PC-9 (cell line): ENCODE results near the gene C4BPB. TPM values are rescaled to one million over a fixed set of nuclear protein-coding genes. Genes with fewer than 3 reads are reported as not detected.
A peak's percentile ranks its signal among the peaks of the same experiment; 100 is the strongest.

ENCODE experiments used
- BruUV-seq: library from RNA; stranded (reverse); fragments of 400-500 nt; replicated peaks from 2 replicates; lab custom pipeline; 2021; lab: Mats Ljungman, UMichigan
- CTCF ChIA-PET: fragments of 300-600 bp; sonication (Branson Sonifier 250); formaldehyde crosslinking; loops from one replicate; lab custom pipeline; 2022; ENCODE audit warnings: antibody characterized with exemption; lab: Charles Lee
- POLR2A ChIA-PET: fragments of 300-600 bp; sonication (Branson Sonifier 250); formaldehyde crosslinking; loops from one replicate; lab custom pipeline; 2022; ENCODE audit warnings: antibody characterized with exemption; ENCODE audit not compliant: unreplicated experiment; lab: Charles Lee
- DNase-seq, 2 experiments: peaks; one replicate each; pipeline versions ENCODE4 v3.0.0 to v3.0.0-alpha.2; 2015 to 2022; ENCODE audit warnings: mixed read lengths in 1 of 2
- H2AFZ ChIP-seq: fragments of 200-600 bp; sonication (generic); 2 replicates; pipeline ENCODE4 v1.8.1; 2017; ENCODE audit warnings: antibody characterized with exemption
- H3F3A ChIP-seq: fragments of 200-600 bp; sonication (generic); 2 replicates; pipeline ENCODE4 v1.8.1; 2017; ENCODE audit warnings: antibody characterized with exemption, mild to moderate bottlenecking, low read depth; ENCODE audit not compliant: insufficient read depth
- H3K27ac ChIP-seq: fragments of 200-600 bp; sonication (generic); 2 replicates; pipeline ENCODE4 v1.6.1; 2016; ENCODE audit warnings: mixed run types
- H3K27me3 ChIP-seq: fragments of 200-600 bp; sonication (generic); 2 replicates; pipeline ENCODE4 v1.6.1; 2016; ENCODE audit warnings: low read depth, mixed run types; ENCODE audit not compliant: insufficient read depth
- H3K36me3 ChIP-seq: fragments of 200-600 bp; sonication (generic); 2 replicates; pipeline ENCODE4 v1.6.1; 2016; ENCODE audit warnings: low read depth, mixed run types
- H3K4me1 ChIP-seq: fragments of 200-600 bp; sonication (generic); replicated peaks from 2 replicates; pipeline ENCODE4 v1.6.1; 2016; ENCODE audit warnings: mixed run types; ENCODE audit not compliant: insufficient read depth
- H3K4me2 ChIP-seq: fragments of 200-600 bp; sonication (generic); 2 replicates; pipeline ENCODE4 v1.6.1; 2017; ENCODE audit warnings: mixed run types
- H3K4me3 ChIP-seq: fragments of 200-600 bp; sonication (generic); 2 replicates; pipeline ENCODE4 v1.6.1; 2016; ENCODE audit warnings: mixed run types
- H3K79me2 ChIP-seq: fragments of 200-600 bp; sonication (generic); 2 replicates; pipeline ENCODE4 v1.6.1; 2017; ENCODE audit warnings: low read depth, mixed run types
- H3K9me2 ChIP-seq: fragments of 200-600 bp; sonication (generic); 2 replicates; pipeline ENCODE4 v1.8.1; 2017; ENCODE audit warnings: mild to moderate bottlenecking; ENCODE audit not compliant: insufficient read depth
- H3K9me3 ChIP-seq: fragments of 200-600 bp; sonication (generic); 2 replicates; pipeline ENCODE4 v1.8.1; 2016; ENCODE audit warnings: low read depth; ENCODE audit not compliant: insufficient read depth
- H4K20me1 ChIP-seq: fragments of 200-600 bp; sonication (generic); 2 replicates; pipeline ENCODE4 v1.8.1; 2017; ENCODE audit not compliant: insufficient read depth
- EZH2 ChIP-seq: fragments of 200-600 bp; sonication (generic); IDR thresholded peaks from 2 replicates; pipeline ENCODE4 v1.8.0; 2017; ENCODE audit warnings: antibody characterized with exemption, low read depth
- intact Hi-C: fragments of 100-400 bp; cut with micrococcal nuclease; formaldehyde crosslinking; loops from one replicate; pipeline ENCODE4 v1.10.0; 2022; ENCODE audit not compliant: unreplicated experiment
- total RNA-seq: library from RNA; stranded (reverse); gene quantifications from 2 replicates; pipeline ENCODE4 v1.2.3, GENCODE V29; 2021
- TF ChIP-seq, protein P1 (sequence below): fragments of 200-600 bp; sonication (generic); conservative IDR thresholded peaks from 2 replicates; pipeline ENCODE4 v1.6.1; 2017; ENCODE audit warnings: mixed run types, antibody characterized with exemption, mild to moderate bottlenecking, moderate library complexity

Gene C4BPB
- total RNA-seq, 1 experiment from 2014 or later: 4.2 TPM

DNA sequence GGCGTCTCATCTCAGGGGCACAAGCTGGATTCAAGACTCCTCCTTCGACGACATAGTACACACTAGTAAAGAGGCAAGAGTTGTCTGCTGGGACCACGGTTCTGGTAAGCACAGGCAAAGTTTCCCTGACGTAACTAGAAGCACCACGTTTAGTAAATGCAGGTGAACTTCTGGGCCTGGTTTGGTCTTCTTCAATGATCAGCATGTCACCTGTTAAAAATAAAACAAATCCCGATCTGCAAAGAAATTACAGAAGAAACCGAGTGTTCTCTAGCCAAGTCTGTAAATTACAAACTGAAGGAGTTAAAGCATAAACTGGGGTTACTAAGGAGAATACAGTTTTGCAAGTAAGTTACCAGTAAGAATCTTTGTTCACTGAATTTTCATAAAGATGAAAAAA is 39.1 kb upstream of the C4BPB start:
- peaks cover 47% of the 10 kb centered on the region for H3K36me3 ChIP-seq
- no TSS peak for BruUV-seq
- 0 out of 2 replicates have a peak, but pooled peaks cover 9% of the 10 kb centered on the region for H4K20me1 ChIP-seq
- TF ChIP-seq, protein P1, sequence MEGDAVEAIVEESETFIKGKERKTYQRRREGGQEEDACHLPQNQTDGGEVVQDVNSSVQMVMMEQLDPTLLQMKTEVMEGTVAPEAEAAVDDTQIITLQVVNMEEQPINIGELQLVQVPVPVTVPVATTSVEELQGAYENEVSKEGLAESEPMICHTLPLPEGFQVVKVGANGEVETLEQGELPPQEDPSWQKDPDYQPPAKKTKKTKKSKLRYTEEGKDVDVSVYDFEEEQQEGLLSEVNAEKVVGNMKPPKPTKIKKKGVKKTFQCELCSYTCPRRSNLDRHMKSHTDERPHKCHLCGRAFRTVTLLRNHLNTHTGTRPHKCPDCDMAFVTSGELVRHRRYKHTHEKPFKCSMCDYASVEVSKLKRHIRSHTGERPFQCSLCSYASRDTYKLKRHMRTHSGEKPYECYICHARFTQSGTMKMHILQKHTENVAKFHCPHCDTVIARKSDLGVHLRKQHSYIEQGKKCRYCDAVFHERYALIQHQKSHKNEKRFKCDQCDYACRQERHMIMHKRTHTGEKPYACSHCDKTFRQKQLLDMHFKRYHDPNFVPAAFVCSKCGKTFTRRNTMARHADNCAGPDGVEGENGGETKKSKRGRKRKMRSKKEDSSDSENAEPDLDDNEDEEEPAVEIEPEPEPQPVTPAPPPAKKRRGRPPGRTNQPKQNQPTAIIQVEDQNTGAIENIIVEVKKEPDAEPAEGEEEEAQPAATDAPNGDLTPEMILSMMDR: no peak
- no peak for TF ChIP-seq EZH2
- H3K27me3 ChIP-seq: no peaks in the 10 kb centered on the region
- ChIA-PET CTCF (interaction anchor here (0.9 to 1.2 kb wide), 3 partner anchors 17 to 28 kb away, joined by 4 to 6 read pairs (median 5); partner anchors contain the start of gene C1orf116), POLR2A (interaction anchor here (0.5 to 3.1 kb wide), 6 partner anchors 17 to 425 kb away, joined by 3 to 15 read pairs (median 8); partner anchors contain the start of gene C1orf116)
- no peak overlapping the region for H2AFZ ChIP-seq
- H3K79me2 ChIP-seq: peaks cover 72% of the 10 kb centered on the region
- intact Hi-C loops: no loop called here
- H3K27ac ChIP-seq: peak overlapping the region; percentile 92
- no peaks in the 10 kb centered on the region for H3K9me2 ChIP-seq
- H3K4me3 ChIP-seq: peak overlapping the region; percentile 93
- peaks cover 58% of the 10 kb centered on the region for H3K4me1 ChIP-seq
- H3F3A ChIP-seq: peaks cover 35% of the 10 kb centered on the region
- no peaks in the 10 kb centered on the region for H3K9me3 ChIP-seq
- no peak for DNase-seq
- peak overlapping the region; percentile 86 for H3K4me2 ChIP-seq

DNA sequence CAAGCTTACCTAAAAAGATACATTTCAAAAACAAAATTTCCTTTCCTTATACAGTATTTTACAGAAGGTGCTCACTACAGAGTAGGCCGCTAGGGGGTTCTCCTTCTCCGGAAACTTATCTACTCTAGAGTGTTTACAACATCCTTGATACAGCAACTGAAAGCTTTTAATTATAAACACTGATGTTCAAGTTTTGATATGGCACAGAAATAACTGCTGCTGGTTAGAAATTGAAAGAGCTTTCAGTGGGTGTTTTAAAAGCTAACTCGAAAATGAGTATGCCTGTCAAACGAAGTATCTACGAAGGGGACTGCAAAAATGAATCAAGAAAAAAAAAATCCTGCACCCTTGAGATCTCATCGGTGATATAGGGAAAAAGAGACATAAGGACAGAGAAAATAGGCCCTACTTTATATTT is 38.7 kb upstream of the C4BPB start:
- 0 out of 2 replicates have a peak, but pooled peaks cover 9% of the 10 kb centered on the region for H4K20me1 ChIP-seq
- TF ChIP-seq EZH2: no peak
- TF ChIP-seq, protein P1: peak; percentile 89
- no peaks in the 10 kb centered on the region for H3K9me2 ChIP-seq
- no peaks in the 10 kb centered on the region for H3K27me3 ChIP-seq
- peak overlapping the region; percentile 92 for H3K27ac ChIP-seq
- H3K79me2 ChIP-seq: peaks cover 67% of the 10 kb centered on the region
- H3K36me3 ChIP-seq: peaks cover 45% of the 10 kb centered on the region
- H3K9me3 ChIP-seq: no peaks in the 10 kb centered on the region
- peak overlapping the region; percentile 93 for H3K4me3 ChIP-seq
- peaks cover 58% of the 10 kb centered on the region for H3K4me1 ChIP-seq
- no TSS peak for BruUV-seq
- no peak for DNase-seq
- H3F3A ChIP-seq: peaks cover 36% of the 10 kb centered on the region
- ChIA-PET CTCF (interaction anchor here (0.9 to 1.2 kb wide), 3 partner anchors 17 to 28 kb away, joined by 4 to 6 read pairs (median 5); partner anchors contain the start of gene C1orf116), POLR2A (interaction anchor here (0.5 to 3.1 kb wide), 6 partner anchors 18 to 426 kb away, joined by 3 to 15 read pairs (median 8); partner anchors contain the start of gene C1orf116)
- peak overlapping the region; percentile 85; the same call in 1 of the 2 replicates for H2AFZ ChIP-seq
- intact Hi-C loops: loop anchor here (1.0 to 10.0 kb wide), 4 partner anchors 23 to 702 kb away; partner anchors contain the start of genes CD46 and DYRK3
- H3K4me2 ChIP-seq: peak overlapping the region; percentile 86

DNA sequence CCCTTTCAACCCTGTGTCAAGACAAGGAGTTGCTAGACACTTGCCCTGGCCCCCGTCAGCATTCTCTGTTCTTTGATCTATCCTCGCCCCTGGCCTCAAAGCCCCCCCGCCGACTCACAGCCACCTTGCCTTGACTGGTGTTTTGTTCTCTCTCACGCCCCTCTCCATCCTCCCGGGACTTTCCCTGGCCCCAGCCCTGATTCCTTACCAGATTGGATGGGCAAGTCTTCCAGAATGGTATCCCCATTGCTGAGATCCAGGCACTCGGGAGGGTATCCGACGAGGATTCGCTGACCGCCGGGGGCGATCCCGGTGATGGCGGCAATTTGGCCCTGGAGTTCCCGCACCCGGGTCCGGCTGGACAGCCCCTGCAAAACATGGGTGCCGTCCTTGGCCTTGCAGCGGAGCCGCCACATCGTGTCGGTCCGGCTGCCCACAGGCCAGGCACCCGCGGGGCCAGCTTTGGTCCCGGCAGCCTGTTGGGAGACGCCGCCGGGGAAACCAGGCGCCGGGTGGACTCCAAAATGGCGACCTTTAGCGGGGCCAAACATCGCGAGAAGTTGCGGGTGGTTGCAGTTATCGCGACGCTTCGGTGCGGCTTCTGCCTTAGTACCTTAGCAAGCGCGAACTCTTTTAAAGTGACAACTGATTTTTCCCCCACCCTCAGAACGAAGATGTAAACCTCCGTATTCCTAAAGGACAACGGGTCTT is 38.0 kb upstream of the C4BPB start:
- BruUV-seq: TSS peak; percentile 23
- peak overlapping the region; percentile 85 for H2AFZ ChIP-seq
- no peaks in the 10 kb centered on the region for H3K27me3 ChIP-seq
- peaks cover 61% of the 10 kb centered on the region for H3K79me2 ChIP-seq
- H3K9me3 ChIP-seq: no peaks in the 10 kb centered on the region
- peak overlapping the region; percentile 93 for H3K4me3 ChIP-seq
- peaks cover 36% of the 10 kb centered on the region for H3F3A ChIP-seq
- no peaks in the 10 kb centered on the region for H3K9me2 ChIP-seq
- POLR2A ChIA-PET: interaction anchor here (3.1 kb wide), 1 partner anchor 18 kb away, joined by 14 read pairs; the partner anchor contains the start of gene C1orf116
- peak overlapping the region; percentile 86 for H3K4me2 ChIP-seq
- peaks cover 38% of the 10 kb centered on the region for H3K36me3 ChIP-seq
- H3K27ac ChIP-seq: peak overlapping the region; percentile 92
- CTCF ChIA-PET: interaction anchor here (0.9 to 1.2 kb wide), 3 partner anchors 18 to 29 kb away, joined by 4 to 6 read pairs (median 5); partner anchors contain the start of gene C1orf116
- peak; percentile 84 to 89 for DNase-seq
- H4K20me1 ChIP-seq: 0 out of 2 replicates have a peak, but pooled peaks cover 9% of the 10 kb centered on the region
- peaks cover 51% of the 10 kb centered on the region for H3K4me1 ChIP-seq
- TF ChIP-seq, protein P1: no peak
- no peak for TF ChIP-seq EZH2
- intact Hi-C loops: loop anchor here (1.0 to 10.0 kb wide), 7 partner anchors 18 to 702 kb away; partner anchors contain the start of genes C1orf116, CD46, CD55 and DYRK3
